Tibial nerve (tissue), 4 donors: ENCODE data around the gene STAB1. TPM values are rescaled to one million over a fixed set of nuclear protein-coding genes. Genes with fewer than 3 reads are reported as not detected.
A peak's percentile ranks its signal among the peaks of the same experiment; 100 is the strongest.

Source experiments
- DNase-seq, 2 donors: peaks; one replicate each; pipeline ENCODE4 v3.0.0-alpha.2; 2019; ENCODE audit warnings: low spot score in 2 of 2
- H3K27ac ChIP-seq, 4 donors: fragments of 200-600 bp; sonication (generic) in 3 of 4; one replicate each; pipeline ENCODE4 v1.5.1; 2017 to 2019; ENCODE audit warnings: mild to moderate bottlenecking in 1 of 4
- H3K27me3 ChIP-seq, 2 donors: fragments of 200-600 bp; sonication (generic) in 1 of 2; one replicate each; pipeline versions ENCODE4 v1.5.1 to v1.6.0; 2017 to 2019
- H3K36me3 ChIP-seq, 3 donors: fragments of 200-600 bp; sonication (generic); one replicate each; pipeline ENCODE4 v1.5.1; 2018 to 2019
- H3K4me1 ChIP-seq, 4 donors: fragments of 200-600 bp; sonication (generic) in 3 of 4; one replicate each; pipeline ENCODE4 v1.5.1; 2017 to 2019
- H3K4me3 ChIP-seq, 4 donors: fragments of 200-600 bp; sonication (generic) in 3 of 4; one replicate each; pipeline ENCODE4 v1.5.1; 2017 to 2019; ENCODE audit warnings: mild to moderate bottlenecking in 1 of 4, moderate library complexity in 1 of 4
- H3K9me3 ChIP-seq, 4 donors: fragments of 200-600 bp; sonication (generic) in 3 of 4; one replicate each; pipeline ENCODE4 v1.5.1; 2017 to 2019
- EP300 ChIP-seq, 2 donors: sonication (generic); formaldehyde crosslinking; IDR thresholded peaks; one replicate each; pipeline ENCODE4 v1.6.1; 2017; ENCODE audit warnings: antibody characterized with exemption in 2 of 2, mild to moderate bottlenecking in 1 of 2
- POLR2A ChIP-seq, 2 donors: fragments of 450-650 bp; IDR thresholded peaks; one replicate each; pipeline ENCODE4 v1.6.1; 2017; ENCODE audit warnings: antibody characterized with exemption in 2 of 2, mild to moderate bottlenecking in 2 of 2, moderate library complexity in 2 of 2
- whole genome bisulfite sequencing, 2 donors: methylation state at CpG; one replicate each; pipeline ENCODE4 v1.1.5; 2018; 5-methylcytosine and 5-hydroxymethylcytosine counted together
- total RNA-seq, 4 donors: library from RNA; depleted of rRNA; stranded (reverse); fragments of >200 nt; gene quantifications; one replicate each; pipeline ENCODE4 v1.1.0, GENCODE V29; 2016
- TF ChIP-seq, protein P1 (sequence below), 5 experiments: fragments of 200-600 bp in 3 of 5; fragments of 450-650 bp in 2 of 5; sonication (generic) in 3 of 5; IDR thresholded peaks; one replicate each; pipeline ENCODE4 v1.5.1; 2016 to 2019; ENCODE audit warnings: antibody characterized with exemption in 5 of 5, mild to moderate bottlenecking in 3 of 5, moderate library complexity in 2 of 5

Gene STAB1
- total RNA-seq, 4 donors from 2014 or later = 167 to 527 (median 264) TPM

DNA sequence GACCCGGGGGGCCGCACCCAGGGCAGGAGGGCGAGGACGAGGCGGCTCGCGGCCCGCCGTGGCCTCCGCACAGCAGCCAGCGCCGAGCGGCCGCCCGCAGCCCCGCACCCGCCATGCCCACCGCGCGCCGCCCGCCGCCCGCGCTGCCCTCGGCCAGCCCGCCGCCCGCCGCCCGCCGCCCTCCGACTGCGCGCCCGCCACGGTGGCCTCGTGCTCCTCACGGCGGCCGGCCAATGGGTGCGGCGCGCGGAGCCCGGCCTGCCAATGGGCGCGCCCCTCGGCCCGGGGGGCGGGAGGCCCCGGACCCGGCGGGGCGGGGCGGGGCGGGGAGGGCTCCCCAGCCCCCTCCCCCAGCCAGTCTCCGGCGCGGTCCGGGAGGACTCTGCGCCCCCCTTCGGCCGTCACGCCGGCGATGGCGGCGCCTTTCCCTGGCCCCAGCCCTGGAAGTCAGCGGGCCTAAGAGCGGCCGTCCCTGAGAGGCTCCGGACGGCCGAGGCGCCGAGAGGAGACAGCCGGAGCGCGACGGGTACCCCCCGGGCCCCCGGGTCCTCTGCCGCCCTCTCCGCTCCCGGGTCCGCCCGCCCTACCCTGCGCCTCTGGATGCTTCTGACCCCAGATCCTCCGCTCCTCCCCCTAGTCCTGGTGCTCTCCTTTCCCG, 38.6 kb downstream of the STAB1 start, which contains the start of gene NT5DC2:
NT5DC2 (minus strand) TSS at position 235 of the 658 bp plus-strand sequence; CDS start at position 115, 120 bp downstream.
- H3K4me1 ChIP-seq = peaks cover 0 to 75% (median 34%) of the 10 kb centered on the region in 4 donors
- H3K4me3 ChIP-seq = peak within 1 kb of the TSS; percentile 58 to 98 (median 77)
- peaks cover 0 to 7% (median 0%) of the 10 kb centered on the region in 3 donors for H3K36me3 ChIP-seq
- no peaks in the 10 kb centered on the region for H3K9me3 ChIP-seq
- peak; percentile 44 to 48 for DNase-seq
- 2 to 6% methylated on average over 3 to 22 of the region's 91 CpGs for WGBS, 2 donors
- no peaks in the 10 kb centered on the region for H3K27me3 ChIP-seq
- no peak for TF ChIP-seq POLR2A (IDR thresholded peaks at IDR 0.05)
- TF ChIP-seq, protein P1, sequence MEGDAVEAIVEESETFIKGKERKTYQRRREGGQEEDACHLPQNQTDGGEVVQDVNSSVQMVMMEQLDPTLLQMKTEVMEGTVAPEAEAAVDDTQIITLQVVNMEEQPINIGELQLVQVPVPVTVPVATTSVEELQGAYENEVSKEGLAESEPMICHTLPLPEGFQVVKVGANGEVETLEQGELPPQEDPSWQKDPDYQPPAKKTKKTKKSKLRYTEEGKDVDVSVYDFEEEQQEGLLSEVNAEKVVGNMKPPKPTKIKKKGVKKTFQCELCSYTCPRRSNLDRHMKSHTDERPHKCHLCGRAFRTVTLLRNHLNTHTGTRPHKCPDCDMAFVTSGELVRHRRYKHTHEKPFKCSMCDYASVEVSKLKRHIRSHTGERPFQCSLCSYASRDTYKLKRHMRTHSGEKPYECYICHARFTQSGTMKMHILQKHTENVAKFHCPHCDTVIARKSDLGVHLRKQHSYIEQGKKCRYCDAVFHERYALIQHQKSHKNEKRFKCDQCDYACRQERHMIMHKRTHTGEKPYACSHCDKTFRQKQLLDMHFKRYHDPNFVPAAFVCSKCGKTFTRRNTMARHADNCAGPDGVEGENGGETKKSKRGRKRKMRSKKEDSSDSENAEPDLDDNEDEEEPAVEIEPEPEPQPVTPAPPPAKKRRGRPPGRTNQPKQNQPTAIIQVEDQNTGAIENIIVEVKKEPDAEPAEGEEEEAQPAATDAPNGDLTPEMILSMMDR (IDR thresholded peaks at IDR 0.05) = peak in 1 of 5 experiments; percentile 20
- peak within 1 kb of the TSS; percentile 65 to 93 (median 83) for H3K27ac ChIP-seq

DNA sequence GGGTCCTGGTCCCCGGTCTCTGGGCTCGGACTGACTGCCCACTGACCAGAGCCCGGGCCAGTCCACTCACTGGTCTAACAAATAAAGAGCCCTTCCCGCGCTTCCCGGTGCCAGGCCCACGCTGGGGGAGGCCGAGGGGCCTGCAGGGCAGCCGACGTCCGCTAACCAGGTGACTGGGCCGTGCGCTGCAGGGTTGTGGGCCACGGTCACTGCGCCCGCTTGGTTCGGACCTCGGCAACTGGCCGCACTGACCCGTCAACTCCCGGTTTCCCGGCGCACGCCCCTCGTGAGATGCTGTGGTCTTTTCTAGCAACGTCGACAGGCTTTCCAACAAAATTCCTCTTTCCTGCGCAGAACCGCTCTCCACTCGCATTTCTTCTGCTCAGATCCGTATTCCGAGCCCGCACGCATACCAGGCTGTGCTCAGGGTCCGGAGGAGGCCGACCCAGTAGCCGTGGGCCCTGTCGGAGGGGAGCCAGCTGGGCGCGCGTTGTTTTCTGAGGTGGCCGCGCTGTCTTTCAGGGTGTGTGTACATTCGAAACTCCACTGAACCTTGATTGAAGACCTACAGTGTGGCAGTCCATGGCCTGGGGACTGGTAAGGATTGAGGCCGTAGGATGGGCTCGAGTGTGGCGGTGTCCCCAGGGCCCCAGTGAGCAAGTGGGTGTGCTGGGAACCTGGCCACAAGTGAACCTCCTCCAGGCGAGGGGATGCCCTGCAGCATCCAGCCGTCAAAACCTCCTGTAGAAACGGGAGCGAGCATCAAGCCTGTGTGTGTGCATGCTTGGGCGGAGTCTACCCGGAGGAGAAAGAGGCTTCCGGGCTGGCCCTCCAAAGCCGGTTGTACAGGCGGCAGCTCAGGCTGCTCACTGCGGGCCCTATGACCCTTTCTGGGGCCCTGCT, 39.4 kb downstream of the STAB1 start:
- DNase-seq = no peak
- Histone ChIP-seq H3K9me3 (no peaks in the 10 kb centered on the region), H3K4me1 (peaks cover 0 to 80% (median 38%) of the 10 kb centered on the region in 4 donors), H3K27ac (peak overlapping the region; percentile 65 to 93 (median 79)), H3K36me3 (no peaks in the 10 kb centered on the region), H3K27me3 (no peaks in the 10 kb centered on the region), H3K4me3 (peak overlapping the region; percentile 44 to 89 (median 58))
- WGBS, 2 donors = 28 to 44% methylated on average over 39 to 47 of the region's 57 CpGs
- TF ChIP-seq EP300 (IDR thresholded peaks at IDR 0.05) (no peak), POLR2A (IDR thresholded peaks at IDR 0.05) (no peak)
- TF ChIP-seq, protein P1 (IDR thresholded peaks at IDR 0.05) = no peak

DNA sequence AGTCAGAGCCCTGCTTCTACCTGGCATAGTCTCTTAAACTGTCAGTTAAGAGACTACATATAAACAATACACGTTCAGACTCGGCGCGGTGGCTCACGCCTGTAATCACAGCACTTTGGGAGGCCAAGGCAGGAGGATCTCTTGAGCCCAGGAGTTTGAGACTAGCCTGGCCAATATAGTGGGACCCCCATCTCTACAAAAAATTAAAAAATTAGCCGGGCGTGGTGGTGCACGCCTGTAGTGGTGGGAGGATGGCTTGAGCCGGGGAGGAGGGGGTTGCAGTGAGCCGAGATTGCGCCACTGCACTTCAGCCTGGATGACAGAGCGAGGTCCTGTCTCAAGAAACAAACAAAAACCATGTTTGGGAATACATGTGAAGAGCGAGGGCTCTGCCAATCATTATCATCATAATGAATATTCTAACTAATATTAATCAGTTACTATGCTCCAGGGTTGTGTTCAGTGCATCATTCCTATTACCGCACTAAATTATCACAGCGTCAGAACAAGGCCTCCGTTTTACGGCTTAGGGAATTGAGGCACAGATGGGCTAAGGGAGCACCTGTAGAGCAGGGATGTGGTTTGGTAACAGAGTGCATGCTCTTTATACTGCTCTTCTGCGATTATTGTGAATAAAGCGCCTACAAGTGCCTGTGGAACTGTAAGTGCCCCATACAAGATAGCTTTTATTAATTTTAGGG, 40.4 kb downstream of the STAB1 start:
- no peak for DNase-seq
- Histone ChIP-seq H3K4me3 (peak overlapping the region in 2 of 4 donors; percentile 73 to 89), H3K27me3 (no peaks in the 10 kb centered on the region), H3K27ac (peak overlapping the region in 2 of 4 donors; percentile 55 to 93), H3K36me3 (no peaks in the 10 kb centered on the region), H3K9me3 (no peaks in the 10 kb centered on the region), H3K4me1 (peaks cover 0 to 78% (median 36%) of the 10 kb centered on the region in 4 donors)
- WGBS, 2 donors = 87% methylated on average over 19 of the region's 19 CpGs
- no peak for TF ChIP-seq POLR2A (IDR thresholded peaks at IDR 0.05)
- TF ChIP-seq EP300 (IDR thresholded peaks at IDR 0.05) = no peak
- TF ChIP-seq, protein P1 (IDR thresholded peaks at IDR 0.05) = no peak

DNA sequence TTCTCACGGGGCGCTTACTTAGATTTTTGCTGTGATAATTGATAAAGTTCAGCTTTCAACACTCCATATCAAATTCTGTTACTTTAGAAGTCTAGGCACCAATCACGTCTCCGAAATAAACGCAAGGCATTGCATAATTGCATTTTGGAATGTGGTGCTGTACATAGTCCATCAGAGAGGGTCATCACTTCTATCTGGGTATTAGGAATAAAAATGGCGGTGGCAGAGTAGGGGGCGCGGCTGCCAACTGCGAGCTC, 40.9 kb downstream of the STAB1 start:
- 16 to 22% methylated on average over 9 of the region's 9 CpGs for WGBS, 2 donors
- TF ChIP-seq, protein P1 (IDR thresholded peaks at IDR 0.05) = no peak
- TF ChIP-seq EP300 (IDR thresholded peaks at IDR 0.05) (no peak), POLR2A (IDR thresholded peaks at IDR 0.05) (no peak)
- Histone ChIP-seq H3K27me3 (no peaks in the 10 kb centered on the region), H3K4me3 (peak overlapping the region in 2 of 4 donors; percentile 67 to 73), H3K27ac (peak overlapping the region in 2 of 4 donors; percentile 55 to 84), H3K4me1 (peaks cover 0 to 75% (median 34%) of the 10 kb centered on the region in 4 donors), H3K36me3 (peaks cover 0 to 4% (median 0%) of the 10 kb centered on the region in 3 donors), H3K9me3 (no peaks in the 10 kb centered on the region)
- no peak for DNase-seq
